ENCODE data around the gene SKI. TPM values are rescaled to one million over a fixed set of nuclear protein-coding genes. Genes with fewer than 3 reads are reported as not detected.
A peak's percentile ranks its signal among the peaks of the same experiment; 100 is the strongest.

SKI gene
- total and polyA plus RNA-seq, 7 donors = 7.7 to 32.1 (median 21.4) TPM

DNA sequence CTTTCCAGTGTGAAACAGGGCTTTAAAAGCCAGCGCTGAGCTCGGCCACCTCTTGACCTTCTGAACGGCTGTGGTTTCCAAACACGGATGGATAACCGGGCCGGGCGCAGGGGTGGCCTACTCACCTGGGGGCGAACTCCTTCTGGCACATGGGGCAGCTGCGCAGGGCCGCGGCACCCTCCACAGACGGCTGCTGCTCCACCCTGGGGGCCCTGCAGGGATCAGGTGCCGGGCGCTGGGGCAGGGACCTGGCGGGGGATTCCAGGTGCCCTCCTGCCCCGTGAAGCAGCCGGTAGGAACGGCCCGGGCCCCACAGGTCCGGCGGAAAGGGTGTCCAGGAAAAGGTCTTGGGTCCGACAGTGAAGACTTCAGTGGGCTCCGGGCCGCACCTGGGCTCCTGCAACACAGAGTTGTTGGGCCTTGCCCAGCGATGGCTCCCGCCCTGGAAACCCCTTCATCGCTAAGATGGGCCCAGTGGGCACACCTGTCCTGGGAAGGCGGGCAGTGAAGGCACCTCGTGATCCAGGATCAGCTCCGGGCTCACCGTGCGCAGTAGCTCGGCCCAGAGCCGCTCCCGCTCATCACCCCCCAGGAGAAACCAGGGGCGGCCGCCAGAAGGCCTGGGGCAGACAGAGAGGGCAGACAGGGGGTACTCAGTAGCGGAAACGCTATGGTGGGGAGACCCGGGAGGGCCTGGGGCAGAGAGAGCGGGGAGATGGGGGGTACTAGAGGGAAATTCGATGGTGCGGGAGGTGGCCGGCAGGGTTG is 34.4 kb upstream of the SKI start:
- TF ChIP-seq, protein P1, sequence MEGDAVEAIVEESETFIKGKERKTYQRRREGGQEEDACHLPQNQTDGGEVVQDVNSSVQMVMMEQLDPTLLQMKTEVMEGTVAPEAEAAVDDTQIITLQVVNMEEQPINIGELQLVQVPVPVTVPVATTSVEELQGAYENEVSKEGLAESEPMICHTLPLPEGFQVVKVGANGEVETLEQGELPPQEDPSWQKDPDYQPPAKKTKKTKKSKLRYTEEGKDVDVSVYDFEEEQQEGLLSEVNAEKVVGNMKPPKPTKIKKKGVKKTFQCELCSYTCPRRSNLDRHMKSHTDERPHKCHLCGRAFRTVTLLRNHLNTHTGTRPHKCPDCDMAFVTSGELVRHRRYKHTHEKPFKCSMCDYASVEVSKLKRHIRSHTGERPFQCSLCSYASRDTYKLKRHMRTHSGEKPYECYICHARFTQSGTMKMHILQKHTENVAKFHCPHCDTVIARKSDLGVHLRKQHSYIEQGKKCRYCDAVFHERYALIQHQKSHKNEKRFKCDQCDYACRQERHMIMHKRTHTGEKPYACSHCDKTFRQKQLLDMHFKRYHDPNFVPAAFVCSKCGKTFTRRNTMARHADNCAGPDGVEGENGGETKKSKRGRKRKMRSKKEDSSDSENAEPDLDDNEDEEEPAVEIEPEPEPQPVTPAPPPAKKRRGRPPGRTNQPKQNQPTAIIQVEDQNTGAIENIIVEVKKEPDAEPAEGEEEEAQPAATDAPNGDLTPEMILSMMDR (IDR thresholded peaks at IDR 0.05) = no peak
- WGBS, 3 donors = 57 to 66% (median 58%) methylated on average over 40 to 44 of the region's 44 CpGs
- peak overlapping the region; percentile 84 for H3K4me3 ChIP-seq
- no peak for ATAC-seq
- intact Hi-C loops (cut with DNase I) = loop anchor here (2.0 to 5.0 kb wide), 2 partner anchors 123 to 339 kb away; partner anchors contain the start of gene HES5 (in 1 of the 2)
- peaks cover 46% of the 10 kb centered on the region for H3K4me1 ChIP-seq
- peaks cover 0 to 2% of the 10 kb centered on the region in 2 donors for H3K36me3 ChIP-seq (ENCODE audit: insufficient read depth in 1 of 2, low read depth in 1 of 2)
- H3K27me3 ChIP-seq (ENCODE audit: insufficient read depth in 3 of 3, low read length in 2 of 3) = no peaks in the 10 kb centered on the region
- H3K9me3 ChIP-seq = no peaks in the 10 kb centered on the region
- no peak for DNase-seq
- peak overlapping the region; percentile 93 for H3K27ac ChIP-seq

DNA sequence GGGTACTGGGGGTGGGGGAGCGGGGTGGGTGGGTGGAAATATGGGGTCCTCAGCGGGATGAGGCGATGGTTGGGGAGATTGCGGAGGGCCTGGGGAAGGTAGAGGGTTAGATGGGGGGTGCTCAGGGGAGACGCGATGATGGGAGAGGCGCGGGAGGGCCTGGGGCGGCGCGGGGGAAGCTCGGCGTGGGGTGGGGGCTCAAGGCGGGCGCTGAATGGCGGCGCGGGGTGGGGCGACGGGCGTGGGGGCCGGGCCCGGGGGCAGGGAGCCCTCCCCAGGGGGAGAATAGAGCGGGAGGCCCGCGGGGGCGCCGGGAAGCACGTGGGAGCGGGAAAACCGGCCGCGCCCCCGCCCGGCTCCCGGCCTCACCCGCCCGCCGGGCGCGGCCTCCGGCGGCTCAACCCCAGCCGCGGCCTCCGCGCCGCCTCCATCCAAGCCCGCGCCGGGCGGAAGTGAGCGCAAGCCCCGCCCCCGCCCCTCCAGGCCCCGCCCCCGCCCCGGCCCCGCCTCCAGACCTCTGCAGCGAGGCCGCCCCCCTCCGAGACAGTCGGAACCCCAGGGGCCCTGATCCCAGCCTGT is 33.7 kb upstream of the SKI start, which contains the start of gene FAAP20:
TSS of gene FAAP20 (minus strand) at position 454 of the 579 bp plus-strand sequence. CDS start at position 431, 23 bp downstream.
- 2 to 11% (median 5%) methylated on average over 7 to 62 of the region's 63 CpGs for WGBS, 3 donors
- peak within 1 kb of the TSS; percentile 93 for H3K27ac ChIP-seq
- H3K4me1 ChIP-seq = peaks cover 49% of the 10 kb centered on the region
- TF ChIP-seq, protein P1 (IDR thresholded peaks at IDR 0.05) = no peak
- no peaks in the 10 kb centered on the region for H3K27me3 ChIP-seq (ENCODE audit: insufficient read depth in 3 of 3, low read length in 2 of 3)
- intact Hi-C loops (cut with DNase I) = loop anchor here (2.0 to 5.0 kb wide), 2 partner anchors 122 to 338 kb away; partner anchors contain the start of gene HES5 (in 1 of the 2)
- no peak for DNase-seq
- H3K36me3 ChIP-seq (ENCODE audit: insufficient read depth in 1 of 2, low read depth in 1 of 2) = peaks cover 0 to 2% of the 10 kb centered on the region in 2 donors
- no peaks in the 10 kb centered on the region for H3K9me3 ChIP-seq
- H3K4me3 ChIP-seq = peak within 1 kb of the TSS; percentile 84
- peak; percentile 63 to 71 (median 65) for ATAC-seq

DNA sequence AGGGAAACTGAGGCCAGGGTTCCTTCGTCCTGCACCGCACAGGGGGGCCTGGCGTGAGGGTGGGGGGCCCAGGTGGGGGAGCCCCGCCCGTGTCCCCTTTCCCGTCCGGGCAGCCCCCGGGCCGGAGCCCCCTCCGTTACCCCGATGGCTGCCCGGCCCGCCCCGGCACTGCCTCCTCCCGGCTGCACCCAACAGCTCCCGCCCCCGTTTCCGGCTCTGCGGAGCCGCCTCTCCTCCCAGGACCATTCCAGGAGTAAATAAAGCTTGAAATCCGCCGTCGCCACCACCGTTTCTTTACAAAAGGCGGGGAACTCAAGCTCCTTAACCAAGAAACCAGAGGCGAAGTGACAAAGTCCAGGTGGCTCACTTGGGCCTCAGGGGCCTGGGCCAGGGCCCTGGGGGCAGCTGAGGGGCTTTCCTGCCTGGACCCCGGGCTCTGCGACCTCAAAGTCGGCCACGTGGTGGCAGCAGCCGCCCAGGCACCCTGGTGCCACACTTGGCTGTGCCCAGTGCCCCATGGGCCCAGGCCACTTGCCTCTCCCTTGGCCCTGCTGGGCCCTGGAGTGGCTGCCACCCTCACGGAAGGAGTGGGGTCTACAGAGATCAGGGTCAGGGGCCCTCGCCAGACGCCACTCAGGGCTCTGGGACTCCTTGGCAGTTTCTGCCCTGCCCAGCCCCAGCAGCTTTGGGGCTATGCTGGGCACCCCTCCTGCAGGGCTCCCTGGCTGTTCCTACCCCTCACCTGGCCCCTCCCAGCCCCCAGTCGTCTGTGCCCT is 33.0 kb upstream of the SKI start:
- peak overlapping the region; percentile 93 for H3K27ac ChIP-seq
- intact Hi-C loops (cut with DNase I) = loop anchor here (1.0 to 5.0 kb wide), 4 partner anchors 117 to 337 kb away; partner anchors contain the start of gene HES5 (in 1 of the 2)
- H3K9me3 ChIP-seq = no peaks in the 10 kb centered on the region
- TF ChIP-seq, protein P1 (IDR thresholded peaks at IDR 0.05) = peak; percentile 92
- DNase-seq (peak; percentile 89 to 95), ATAC-seq (peak; percentile 79 to 84 (median 82))
- no peaks in the 10 kb centered on the region for H3K27me3 ChIP-seq (ENCODE audit: insufficient read depth in 3 of 3, low read length in 2 of 3)
- H3K4me1 ChIP-seq = peaks cover 53% of the 10 kb centered on the region
- WGBS, 3 donors = 1 to 2% (median 2%) methylated on average over 21 to 35 of the region's 35 CpGs
- H3K4me3 ChIP-seq = peak overlapping the region; percentile 84
- peaks cover 0 to 2% of the 10 kb centered on the region in 2 donors for H3K36me3 ChIP-seq (ENCODE audit: insufficient read depth in 1 of 2, low read depth in 1 of 2)

DNA sequence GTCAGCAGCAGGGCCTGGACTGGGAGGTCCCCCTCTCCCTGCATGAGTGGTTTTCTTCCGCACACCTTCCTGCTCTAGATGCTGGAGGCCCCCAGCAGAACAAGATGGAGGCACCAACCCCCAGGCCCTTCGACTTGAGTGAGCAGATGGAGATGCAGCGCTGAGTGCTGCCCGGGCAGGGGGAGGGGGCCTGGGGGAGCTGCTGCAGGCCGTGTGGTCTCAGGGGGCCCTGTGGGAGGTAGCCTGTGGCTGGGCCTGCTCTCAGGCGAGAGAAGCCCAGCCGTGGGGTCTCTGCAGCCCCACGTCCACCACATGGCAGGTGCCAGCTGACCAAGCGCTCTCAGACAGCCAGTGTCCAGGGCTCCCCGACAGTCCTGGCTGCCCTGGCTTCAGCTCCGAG is 32.3 kb upstream of the SKI start:
- H3K4me1 ChIP-seq = peaks cover 47% of the 10 kb centered on the region
- no peak for ATAC-seq
- H3K27me3 ChIP-seq (ENCODE audit: insufficient read depth in 3 of 3, low read length in 2 of 3) = no peaks in the 10 kb centered on the region
- H3K4me3 ChIP-seq = peak overlapping the region; percentile 84
- DNase-seq = no peak
- TF ChIP-seq, protein P1 (IDR thresholded peaks at IDR 0.05) = no peak
- peak overlapping the region; percentile 93 for H3K27ac ChIP-seq
- intact Hi-C loops (cut with DNase I) = loop anchor here (1.0 to 5.0 kb wide), 3 partner anchors 117 to 186 kb away; no protein-coding TSS in a partner anchor
- WGBS, 3 donors = 65 to 73% (median 68%) methylated on average over 9 to 11 of the region's 11 CpGs
- no peaks in the 10 kb centered on the region for H3K9me3 ChIP-seq
- peaks cover 0 to 2% of the 10 kb centered on the region in 2 donors for H3K36me3 ChIP-seq (ENCODE audit: insufficient read depth in 1 of 2, low read depth in 1 of 2)
